Calu3 (cell line): ENCODE results near the gene FOXS1. TPM values are rescaled to one million over a fixed set of nuclear protein-coding genes. Genes with fewer than 3 reads are reported as not detected.

Experiments
- BruUV-seq: library from RNA; stranded (reverse); fragments of 400-500 nt; replicated peaks from 2 replicates; lab custom pipeline; 2021; lab: Mats Ljungman, UMichigan
- CTCF ChIA-PET: fragments of 300-600 bp; sonication (Branson Sonifier 250); formaldehyde crosslinking; loops from one replicate; lab custom pipeline; 2022; ENCODE audit warnings: antibody characterized with exemption; lab: Charles Lee
- DNase-seq: peaks from one replicate; pipeline ENCODE4 v3.0.0; 2022
- H3K27ac Mint-ChIP-seq: one replicate; pipeline ENCODE4 v1.8.0; 2022; ENCODE audit warnings: mixed read lengths; ENCODE audit not compliant: unreplicated experiment
- H3K27me3 Mint-ChIP-seq: one replicate; pipeline ENCODE4 v1.8.0; 2022; ENCODE audit warnings: mixed read lengths; ENCODE audit not compliant: unreplicated experiment
- H3K36me3 Mint-ChIP-seq: one replicate; pipeline ENCODE4 v1.8.0; 2022; ENCODE audit warnings: mild to moderate bottlenecking, moderate library complexity, mixed read lengths; ENCODE audit not compliant: insufficient read depth, unreplicated experiment
- H3K4me1 Mint-ChIP-seq: one replicate; pipeline ENCODE4 v1.8.0; 2022; ENCODE audit warnings: mild to moderate bottlenecking, low read depth, mixed read lengths; ENCODE audit not compliant: unreplicated experiment
- H3K4me3 Mint-ChIP-seq: one replicate; pipeline ENCODE4 v1.8.0; 2022; ENCODE audit warnings: mild to moderate bottlenecking, low read depth, moderate library complexity, mixed read lengths; ENCODE audit not compliant: unreplicated experiment
- H3K9me3 Mint-ChIP-seq: one replicate; pipeline ENCODE4 v1.8.0; 2022; ENCODE audit warnings: low read depth, mixed read lengths; ENCODE audit not compliant: unreplicated experiment
- CTCF ChIP-seq: fragments of 200-600 bp; IDR thresholded peaks from one replicate; pipeline ENCODE4 v1.8.0; 2022; ENCODE audit warnings: antibody characterized with exemption; ENCODE audit not compliant: unreplicated experiment
- intact Hi-C: fragments of 100-400 bp; cut with micrococcal nuclease; formaldehyde crosslinking; loops from one replicate; pipeline ENCODE4 v1.10.0; 2022; ENCODE audit not compliant: unreplicated experiment
- total RNA-seq: library from RNA; stranded (reverse); gene quantifications from 2 replicates; pipeline ENCODE4 v1.2.3, GENCODE V29; 2022

Gene FOXS1
- total RNA-seq, 1 experiment from 2014 or later = not detected

GRCh38 chr20:31811796-31812728, 33.3 kb downstream of the FOXS1 start:
- no peak overlapping the region for H3K4me3 Mint-ChIP-seq
- no peaks in the 10 kb centered on the region for H3K9me3 Mint-ChIP-seq
- BruUV-seq = no TSS peak
- H3K36me3 Mint-ChIP-seq = peaks cover 14% of the 10 kb centered on the region
- H3K27me3 Mint-ChIP-seq = no peaks in the 10 kb centered on the region
- peak overlapping the region; percentile 3 for H3K27ac Mint-ChIP-seq
- no peak for TF ChIP-seq CTCF
- CTCF ChIA-PET = no interaction called here
- intact Hi-C loops = no loop called here
- no peak for DNase-seq
- H3K4me1 Mint-ChIP-seq = no peaks in the 10 kb centered on the region

- H3K27me3 Mint-ChIP-seq = no peaks in the 10 kb centered on the region
- H3K4me3 Mint-ChIP-seq = no peak overlapping the region
- no peak for TF ChIP-seq CTCF
- no TSS peak for BruUV-seq
- H3K27ac Mint-ChIP-seq = no peak overlapping the region
- H3K9me3 Mint-ChIP-seq = no peaks in the 10 kb centered on the region
- no peaks in the 10 kb centered on the region for H3K4me1 Mint-ChIP-seq
- CTCF ChIA-PET = no interaction called here
- peaks cover 18% of the 10 kb centered on the region for H3K36me3 Mint-ChIP-seq
- no peak for DNase-seq
- intact Hi-C loops = no loop called here
Observed at GRCh38 chr20:31811198-31811597, 34.2 kb downstream of the FOXS1 start.

- no peak for DNase-seq
- no TSS peak for BruUV-seq
- intact Hi-C loops = no loop called here
- CTCF ChIA-PET = no interaction called here
- Mint-ChIP-seq H3K4me3 (no peak overlapping the region), H3K9me3 (no peaks in the 10 kb centered on the region), H3K4me1 (no peaks in the 10 kb centered on the region), H3K27me3 (no peaks in the 10 kb centered on the region), H3K36me3 (peaks cover 26% of the 10 kb centered on the region), H3K27ac (no peak overlapping the region)
- no peak for TF ChIP-seq CTCF
Observed at GRCh38 chr20:31809661-31810060, 35.7 kb downstream of the FOXS1 start.

GRCh38 chr20:31808481-31808880, 36.9 kb downstream of the FOXS1 start:
- Mint-ChIP-seq H3K4me1 (no peaks in the 10 kb centered on the region), H3K4me3 (no peak overlapping the region), H3K9me3 (no peaks in the 10 kb centered on the region), H3K36me3 (peaks cover 28% of the 10 kb centered on the region), H3K27ac (no peak overlapping the region), H3K27me3 (no peaks in the 10 kb centered on the region)
- no peak for TF ChIP-seq CTCF
- CTCF ChIA-PET = interaction anchor here (0.5 kb wide), 1 partner anchor 1011 kb away, joined by 4 read pairs; the partner anchor contains the start of gene MAPRE1
- intact Hi-C loops = no loop called here
- no peak for DNase-seq
- BruUV-seq = no TSS peak
